ENCODE data around the gene SEC11A.

- no peak for TF ChIP-seq CTCF (IDR thresholded peaks at IDR 0.05; ENCODE audit: low read depth, low read length, poor library complexity, severe bottlenecking)
- TF ChIP-seq EZH2phosphoT487 (IDR thresholded peaks at IDR 0.05; ENCODE audit: borderline replicate concordance, low read length), result no peak
Observed at GRCh38 chr15:84685304-84685703, 30.6 kb downstream of the SEC11A start.

Data from DOHH2 (cell line).